Measurements from ENCODE around the gene RNF225. TPM values are rescaled to one million over a fixed set of nuclear protein-coding genes. Genes with fewer than 3 reads are reported as not detected.
A peak's percentile ranks its signal among the peaks of the same experiment; 100 is the strongest.

RNF225 gene
- total and polyA plus RNA-seq, 9 of the 15 experiments (the other 6 are each of a cell fraction or from before 2014, with no cell fraction given) = 0.33 TPM; not detected in 8

DNA sequence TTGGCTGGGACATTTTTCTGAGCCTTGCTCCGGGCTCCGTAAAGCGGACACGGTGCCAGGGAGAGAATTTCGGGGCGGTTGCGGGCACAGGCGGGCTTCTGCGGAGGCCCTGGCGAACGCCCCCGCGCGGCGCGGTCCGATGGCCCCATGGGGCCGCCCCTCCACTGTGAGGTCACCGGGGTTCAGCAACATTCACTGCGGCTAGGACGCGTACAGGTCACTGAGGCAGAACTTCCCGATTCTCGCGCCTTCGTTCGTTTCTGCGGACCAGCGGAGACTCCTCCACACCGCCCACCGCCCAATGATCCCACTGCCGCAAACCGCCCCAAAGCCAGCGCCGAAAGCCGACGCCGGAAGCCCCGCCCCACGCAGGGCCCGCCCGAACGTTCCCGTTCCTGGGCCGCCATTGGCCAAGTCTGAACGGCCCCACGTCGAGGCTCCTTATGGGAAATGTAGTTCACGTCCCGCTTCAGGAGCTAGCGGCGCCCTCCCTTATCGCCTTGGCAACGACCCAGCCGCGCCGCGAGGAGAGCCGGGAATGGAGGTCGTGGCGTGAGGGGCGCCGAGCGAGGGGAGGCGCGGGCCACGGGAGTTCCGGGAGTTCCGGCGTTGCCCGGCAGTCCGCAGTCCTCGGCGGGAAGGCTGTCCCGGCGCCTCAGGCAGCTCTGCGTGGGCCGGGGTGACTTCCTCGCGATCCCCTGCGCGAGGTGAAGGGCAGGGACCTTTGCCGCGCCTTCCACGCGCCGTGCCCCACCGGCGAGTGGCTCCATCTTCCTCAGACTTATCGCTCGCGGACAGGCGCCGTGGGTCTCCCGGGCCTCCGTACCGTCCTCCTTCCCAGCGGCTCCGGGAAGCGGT, 12.9 kb downstream of the RNF225 start, which contains the start of gene ZNF584 (continued):
- TF ChIP-seq ZNF431 (CRISPR knock-in tag; IDR thresholded peaks at IDR 0.05) (no peak), GTF2A2 (tag; IDR thresholded peaks at IDR 0.05) (no peak), KLF10 (CRISPR knock-in tag; IDR thresholded peaks at IDR 0.05) (no peak), KAT2B (IDR thresholded peaks at IDR 0.05; ENCODE audit: low read depth, low read length) (no peak), ZNF41 (CRISPR knock-in tag; conservative IDR thresholded peaks at IDR 0.05) (no peak), SRSF3 (IDR thresholded peaks at IDR 0.05; ENCODE audit: insufficient read depth, low read length) (no peak), ZBTB40 (IDR thresholded peaks at IDR 0.05) (peak; percentile 86), ZBTB40 (CRISPR knock-in tag; IDR thresholded peaks at IDR 0.05) (no peak), STAG1 (CRISPR knock-in tag; IDR thresholded peaks at IDR 0.05; ENCODE audit: borderline replicate concordance) (no peak), CEBPB (tag; IDR thresholded peaks at IDR 0.05) (no peak), SIN3B (IDR thresholded peaks at IDR 0.05; ENCODE audit: low read depth) (no peak; the same call in 1 of the 2 replicates), FOS (IDR thresholded peaks at IDR 0.05; ENCODE audit: extremely low read depth, insufficient read length) (peak; percentile 52), NFIX (CRISPR knock-in tag; IDR thresholded peaks at IDR 0.05; ENCODE audit: low read depth) (no peak), ZNF239 (CRISPR knock-in tag; IDR thresholded peaks at IDR 0.05) (no peak), PPARD (CRISPR knock-in tag; IDR thresholded peaks at IDR 0.05) (no peak), ZNF507 (tag; conservative IDR thresholded peaks at IDR 0.05) (no peak), MAFF (IDR thresholded peaks at IDR 0.05; ENCODE audit: low read length) (no peak), RBFOX2 (IDR thresholded peaks at IDR 0.05; ENCODE audit: low read depth, low read length) (peak; percentile 97), POLR2H (tag; IDR thresholded peaks at IDR 0.05; ENCODE audit: low read depth) (peak; percentile 88), ZNF583 (CRISPR knock-in tag; IDR thresholded peaks at IDR 0.05) (no peak)
